ENCODE data around the gene FUT8.
A peak's percentile ranks its signal among the peaks of the same experiment; 100 is the strongest.

Gene FUT8

GRCh38 chr14:65412032-65412846 lies at the start of gene FUT8:
Gene FUT8, plus strand, starts transcription at chr14:65412730. Its CDS starts 148,834 bp downstream, at chr14:65561564.
- Histone ChIP-seq H2AFZ (ENCODE audit: low read length) (peak within 1 kb of the TSS; percentile 92), H3K9me2 (replicated peaks; ENCODE audit: low read depth, low read length) (no peaks in the 10 kb centered on the region), H3K4me1 (ENCODE audit: insufficient read depth, low read length, poor library complexity, severe bottlenecking) (peaks cover 40% of the 10 kb centered on the region), H3K36me3 (ENCODE audit: insufficient read depth, low read length) (no peaks in the 10 kb centered on the region), H3K9ac (ENCODE audit: low read depth, low read length, poor library complexity, severe bottlenecking) (peak within 1 kb of the TSS; percentile 90), H3K27me3 (ENCODE audit: insufficient read depth, low read length, poor library complexity, severe bottlenecking) (no peaks in the 10 kb centered on the region), H3K4me3 (ENCODE audit: low read length, poor library complexity, severe bottlenecking) (peak within 1 kb of the TSS; percentile 95), H3K4me2 (ENCODE audit: low read depth, low read length, poor library complexity, severe bottlenecking) (peak within 1 kb of the TSS; percentile 90), H3K79me2 (ENCODE audit: insufficient read depth, low read length) (peaks cover 43% of the 10 kb centered on the region), H3K9me3 (ENCODE audit: insufficient read depth, low read depth, low read length) (no peaks in the 10 kb centered on the region), H4K20me1 (ENCODE audit: insufficient read depth, low read length, poor library complexity, severe bottlenecking) (peaks cover 35% of the 10 kb centered on the region), H3F3A (ENCODE audit: low read depth) (no peaks in the 10 kb centered on the region)
- no peak for TF ChIP-seq EZH2phosphoT487 (IDR thresholded peaks at IDR 0.05; ENCODE audit: borderline replicate concordance)
- TF ChIP-seq CTCF (conservative IDR thresholded peaks at IDR 0.05; ENCODE audit: low read length), result peak; percentile 64

GRCh38 chr14:65366802-65367565 lies 45.5 kb upstream of the FUT8 start:
- no peak overlapping the region for H3K4me2 ChIP-seq (ENCODE audit: low read depth, low read length, poor library complexity, severe bottlenecking)

DNA sequence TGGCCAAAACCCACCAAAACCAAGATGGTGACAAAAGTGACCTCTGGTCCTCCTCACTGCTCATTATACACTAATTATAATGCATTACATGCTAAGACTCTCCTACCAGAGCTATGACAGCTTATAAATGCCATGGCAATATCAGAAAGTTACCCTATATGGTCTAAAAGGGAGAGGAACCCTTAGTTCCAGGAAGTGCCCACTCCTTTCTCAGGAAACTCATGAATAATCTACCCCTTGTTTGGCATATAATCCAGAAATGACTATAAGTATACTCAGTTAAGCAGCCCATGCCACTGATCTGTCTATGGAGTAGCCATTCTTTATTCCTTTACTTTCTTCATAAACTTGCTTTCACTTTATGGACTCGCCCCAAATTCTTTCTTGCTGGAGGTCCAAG lies 43.0 kb upstream of the FUT8 start:
- Histone ChIP-seq H3K4me1 (ENCODE audit: insufficient read depth, low read length, poor library complexity, severe bottlenecking) (peaks cover 7% of the 10 kb centered on the region), H3K36me3 (ENCODE audit: insufficient read depth, low read length) (no peaks in the 10 kb centered on the region)
- TF ChIP-seq CTCF (conservative IDR thresholded peaks at IDR 0.05; ENCODE audit: low read length) (no peak), EZH2phosphoT487 (IDR thresholded peaks at IDR 0.05; ENCODE audit: borderline replicate concordance) (no peak)

More at GRCh38 chr14:65366802-65367565, 45.5 kb upstream of the FUT8 start:
- no peaks in the 10 kb centered on the region for H3K9me3 ChIP-seq (ENCODE audit: insufficient read depth, low read depth, low read length)
- H3K9ac ChIP-seq (ENCODE audit: low read depth, low read length, poor library complexity, severe bottlenecking), result no peak overlapping the region
- no peak overlapping the region for H2AFZ ChIP-seq (ENCODE audit: low read length)
- H3F3A ChIP-seq (ENCODE audit: low read depth), result no peaks in the 10 kb centered on the region
- H3K4me1 ChIP-seq (ENCODE audit: insufficient read depth, low read length, poor library complexity, severe bottlenecking), result peaks cover 7% of the 10 kb centered on the region
- H3K27me3 ChIP-seq (ENCODE audit: insufficient read depth, low read length, poor library complexity, severe bottlenecking), result no peaks in the 10 kb centered on the region
- TF ChIP-seq EZH2phosphoT487 (IDR thresholded peaks at IDR 0.05; ENCODE audit: borderline replicate concordance) (no peak), CTCF (conservative IDR thresholded peaks at IDR 0.05; ENCODE audit: low read length) (no peak)
- H3K36me3 ChIP-seq (ENCODE audit: insufficient read depth, low read length), result no peaks in the 10 kb centered on the region
- H3K9me2 ChIP-seq (replicated peaks; ENCODE audit: low read depth, low read length), result no peaks in the 10 kb centered on the region
- H3K79me2 ChIP-seq (ENCODE audit: insufficient read depth, low read length), result no peaks in the 10 kb centered on the region
- no peak overlapping the region for H3K4me3 ChIP-seq (ENCODE audit: low read length, poor library complexity, severe bottlenecking)
- no peaks in the 10 kb centered on the region for H4K20me1 ChIP-seq (ENCODE audit: insufficient read depth, low read length, poor library complexity, severe bottlenecking)

More for the DNA sequence above, 43.0 kb upstream of the FUT8 start:
- Histone ChIP-seq H3K4me3 (ENCODE audit: low read length, poor library complexity, severe bottlenecking) (no peak overlapping the region), H4K20me1 (ENCODE audit: insufficient read depth, low read length, poor library complexity, severe bottlenecking) (no peaks in the 10 kb centered on the region), H3K9me3 (ENCODE audit: insufficient read depth, low read depth, low read length) (no peaks in the 10 kb centered on the region), H2AFZ (ENCODE audit: low read length) (peak overlapping the region; percentile 51), H3K4me2 (ENCODE audit: low read depth, low read length, poor library complexity, severe bottlenecking) (no peak overlapping the region), H3K79me2 (ENCODE audit: insufficient read depth, low read length) (no peaks in the 10 kb centered on the region), H3K9ac (ENCODE audit: low read depth, low read length, poor library complexity, severe bottlenecking) (no peak overlapping the region), H3F3A (ENCODE audit: low read depth) (no peaks in the 10 kb centered on the region), H3K9me2 (replicated peaks; ENCODE audit: low read depth, low read length) (no peaks in the 10 kb centered on the region), H3K27me3 (ENCODE audit: insufficient read depth, low read length, poor library complexity, severe bottlenecking) (no peaks in the 10 kb centered on the region)

All from Loucy (cell line).